ENCODE measurements around the gene SMS. TPM values are rescaled to one million over a fixed set of nuclear protein-coding genes. Genes with fewer than 3 reads are reported as not detected.

The SMS gene
- total and polyA plus RNA-seq, 2 experiments from 2014 or later, result 185 to 274 TPM

GRCh38 chrX:21926527-21927278, 13.8 kb upstream of the SMS start:
- H3K9me3 Mint-ChIP-seq, result no peaks in the 10 kb centered on the region
- Histone ChIP-seq H3K4me2 (no peak overlapping the region), H3K36me3 (ENCODE audit: insufficient read depth) (no peaks in the 10 kb centered on the region), H3K27ac (ENCODE audit: low read depth) (peak overlapping the region; percentile 65), H3K27me3 (ENCODE audit: insufficient read depth) (no peaks in the 10 kb centered on the region), H3K79me2 (replicated peaks; ENCODE audit: insufficient read depth) (no peaks in the 10 kb centered on the region), H3K4me3 (no peak overlapping the region), H3K4me1 (ENCODE audit: insufficient read depth) (peaks cover 12% of the 10 kb centered on the region; the same call in 1 of the 2 replicates), H4K20me1 (replicated peaks; ENCODE audit: insufficient read depth) (no peaks in the 10 kb centered on the region), H3F3A (replicated peaks; ENCODE audit: low read depth) (no peaks in the 10 kb centered on the region), H2AFZ (no peak overlapping the region), H3K9me2 (ENCODE audit: insufficient read depth) (no peaks in the 10 kb centered on the region)
- H3K27ac Mint-ChIP-seq, result peak overlapping the region; percentile 86
- DNase-seq (ENCODE audit: low spot score), result peak; percentile 51
- no peak; the same call in 2 of the 3 replicates for ATAC-seq
- TF ChIP-seq ETS1 (IDR thresholded peaks at IDR 0.05), result no peak
- TF ChIP-seq EZH2phosphoT487 (IDR thresholded peaks at IDR 0.05; ENCODE audit: unreplicated experiment), result no peak
- H3K36me3 Mint-ChIP-seq (ENCODE audit: low read depth), result no peaks in the 10 kb centered on the region
- H3K27me3 Mint-ChIP-seq (ENCODE audit: insufficient read depth, low read depth, poor library complexity), result peaks cover 3% of the 10 kb centered on the region
- H3K4me1 Mint-ChIP-seq, result peaks cover 16% of the 10 kb centered on the region
- H3K4me3 Mint-ChIP-seq, result no peak overlapping the region

GRCh38 chrX:21929209-21929608, 11.3 kb upstream of the SMS start:
- H3K36me3 ChIP-seq (ENCODE audit: insufficient read depth), result no peaks in the 10 kb centered on the region
- TF ChIP-seq STAT1 (IDR thresholded peaks at IDR 0.05; ENCODE audit: unreplicated experiment) (no peak), EZH2 (IDR thresholded peaks at IDR 0.05; ENCODE audit: low read depth, unreplicated experiment) (no peak), ZNF331 (CRISPR knock-in tag; IDR thresholded peaks at IDR 0.05; ENCODE audit: low read depth) (no peak)
- H3K27ac Mint-ChIP-seq, result no peak overlapping the region; the same call in 1 of the 2 replicates

GRCh38 chrX:21930986-21931385, 9.5 kb upstream of the SMS start:
- H3K27me3 ChIP-seq (ENCODE audit: insufficient read depth), result no peaks in the 10 kb centered on the region
- no peaks in the 10 kb centered on the region for H3K9me2 ChIP-seq (ENCODE audit: insufficient read depth)
- H4K20me1 ChIP-seq (replicated peaks; ENCODE audit: insufficient read depth), result no peaks in the 10 kb centered on the region
- no peak for ATAC-seq
- Mint-ChIP-seq H3K4me3 (no peak overlapping the region), H3K27ac (no peak overlapping the region), H3K4me1 (peaks cover 17% of the 10 kb centered on the region), H3K27me3 (ENCODE audit: insufficient read depth, low read depth, poor library complexity) (peaks cover 3% of the 10 kb centered on the region), H3K36me3 (ENCODE audit: low read depth) (no peaks in the 10 kb centered on the region), H3K9me3 (no peaks in the 10 kb centered on the region)
- no peak overlapping the region for H2AFZ ChIP-seq
- no peaks in the 10 kb centered on the region for H3K79me2 ChIP-seq (replicated peaks; ENCODE audit: insufficient read depth)
- no peak overlapping the region for H3K27ac ChIP-seq (ENCODE audit: low read depth)
- H3K4me2 ChIP-seq, result no peak overlapping the region
- no peaks in the 10 kb centered on the region for H3K36me3 ChIP-seq (ENCODE audit: insufficient read depth)
- H3K4me3 ChIP-seq, result no peak overlapping the region
- peaks cover 12% of the 10 kb centered on the region; the same call in 1 of the 2 replicates for H3K4me1 ChIP-seq (ENCODE audit: insufficient read depth)
- DNase-seq (ENCODE audit: low spot score), result no peak
- no peaks in the 10 kb centered on the region for H3F3A ChIP-seq (replicated peaks; ENCODE audit: low read depth)
- no peak for TF ChIP-seq STAT1 (IDR thresholded peaks at IDR 0.05; ENCODE audit: unreplicated experiment)
- TF ChIP-seq NANOG (IDR thresholded peaks at IDR 0.05; ENCODE audit: borderline replicate concordance), result no peak
- no peak for TF ChIP-seq POLR2AphosphoS5 (IDR thresholded peaks at IDR 0.05; ENCODE audit: low read depth)
- no peak for TF ChIP-seq CTCF (conservative IDR thresholded peaks at IDR 0.05; ENCODE audit: low read depth in 2 of 2)
- TF ChIP-seq ETS1 (IDR thresholded peaks at IDR 0.05), result no peak
- TF ChIP-seq REST (IDR thresholded peaks at IDR 0.05; ENCODE audit: unreplicated experiment), result no peak
- no peak for TF ChIP-seq EZH2phosphoT487 (IDR thresholded peaks at IDR 0.05; ENCODE audit: unreplicated experiment)
- TF ChIP-seq JUNB (IDR thresholded peaks at IDR 0.05; ENCODE audit: unreplicated experiment), result no peak
- no peak for TF ChIP-seq EZH2 (IDR thresholded peaks at IDR 0.05; ENCODE audit: low read depth, unreplicated experiment)

More at GRCh38 chrX:21929209-21929608, 11.3 kb upstream of the SMS start:
- Histone ChIP-seq H3K79me2 (replicated peaks; ENCODE audit: insufficient read depth) (no peaks in the 10 kb centered on the region), H3K27me3 (ENCODE audit: insufficient read depth) (no peaks in the 10 kb centered on the region), H3F3A (replicated peaks; ENCODE audit: low read depth) (no peaks in the 10 kb centered on the region), H3K4me2 (no peak overlapping the region), H3K9me2 (ENCODE audit: insufficient read depth) (no peaks in the 10 kb centered on the region), H3K27ac (ENCODE audit: low read depth) (no peak overlapping the region), H2AFZ (no peak overlapping the region), H3K4me3 (no peak overlapping the region), H3K4me1 (ENCODE audit: insufficient read depth) (peaks cover 12% of the 10 kb centered on the region; the same call in 1 of the 2 replicates), H4K20me1 (replicated peaks; ENCODE audit: insufficient read depth) (no peaks in the 10 kb centered on the region)
- H3K9me3 Mint-ChIP-seq, result no peaks in the 10 kb centered on the region
- peaks cover 3% of the 10 kb centered on the region for H3K27me3 Mint-ChIP-seq (ENCODE audit: insufficient read depth, low read depth, poor library complexity)
- no peaks in the 10 kb centered on the region for H3K36me3 Mint-ChIP-seq (ENCODE audit: low read depth)
- H3K4me3 Mint-ChIP-seq, result no peak overlapping the region
- ATAC-seq, result no peak
- no peak for DNase-seq (ENCODE audit: low spot score)
- peaks cover 18% of the 10 kb centered on the region for H3K4me1 Mint-ChIP-seq
